ENCODE results near the gene SLC5A2.
"Not testable (repeated sequence)": the region's sequence is repeated elsewhere in the genome, so short reads cannot be mapped to it uniquely, and the experiment has no call there.

Gene SLC5A2

GRCh38 chr16:31501966-31502348 lies 19.0 kb downstream of the SLC5A2 start:
- no peak for DNase-seq

GRCh38 chr16:31502981-31503380 lies 20.1 kb downstream of the SLC5A2 start:
- no peak for DNase-seq

GRCh38 chr16:31503555-31503954 lies 20.6 kb downstream of the SLC5A2 start:
- not testable (repeated sequence) for DNase-seq

GRCh38 chr16:31504159-31504558 lies 21.2 kb downstream of the SLC5A2 start:
- no peak for DNase-seq

- no peak for DNase-seq
These were observed 22.6 kb downstream of the SLC5A2 start for GRCh38 chr16:31505483-31505882.

- no peak for DNase-seq
These were observed 24.6 kb downstream of the SLC5A2 start for GRCh38 chr16:31507617-31507928.

- peak; percentile 79 for DNase-seq
These were observed 25.2 kb downstream of the SLC5A2 start, which contains the start of gene RUSF1 for GRCh38 chr16:31507929-31508705. Gene RUSF1 (minus strand): TSS chr16:31508391. CDS start chr16:31508373, 18 bp downstream.

GRCh38 chr16:31508706-31509195 lies 25.8 kb downstream of the SLC5A2 start:
- peak; percentile 35 for DNase-seq

- DNase-seq: no peak
These were observed 30.2 kb downstream of the SLC5A2 start for GRCh38 chr16:31513126-31513525.

- DNase-seq: no peak
These were observed 31.0 kb downstream of the SLC5A2 start for GRCh38 chr16:31513884-31514283.

- no peak for DNase-seq
These were observed 35.0 kb downstream of the SLC5A2 start for GRCh38 chr16:31517800-31518402.

- peak; percentile 74 for DNase-seq
These were observed 37.0 kb downstream of the SLC5A2 start for GRCh38 chr16:31519759-31520431.

- no peak for DNase-seq
These were observed 38.4 kb downstream of the SLC5A2 start for GRCh38 chr16:31521368-31521767.

GRCh38 chr16:31522071-31522470 lies 39.1 kb downstream of the SLC5A2 start:
- no peak for DNase-seq

- not testable (repeated sequence) for DNase-seq
These were observed 40.8 kb downstream of the SLC5A2 start for GRCh38 chr16:31523768-31524167.

GRCh38 chr16:31525113-31525512 lies 42.2 kb downstream of the SLC5A2 start:
- no peak for DNase-seq

- DNase-seq: no peak
These were observed 44.9 kb downstream of the SLC5A2 start, which contains the start of gene AHSP for GRCh38 chr16:31527734-31528274. Gene AHSP (plus strand): TSS chr16:31527900. CDS start chr16:31528140, 240 bp downstream.

GRCh38 chr16:31528523-31529107 lies 45.7 kb downstream of the SLC5A2 start:
- no peak for DNase-seq

- DNase-seq: no peak
These were observed 46.4 kb downstream of the SLC5A2 start for GRCh38 chr16:31529108-31529936.

- DNase-seq: no peak
These were observed 47.0 kb downstream of the SLC5A2 start for GRCh38 chr16:31529937-31530312.

- no peak for DNase-seq
These were observed 47.5 kb downstream of the SLC5A2 start for GRCh38 chr16:31530405-31530804.

GRCh38 chr16:31531096-31531495 lies 48.2 kb downstream of the SLC5A2 start:
- DNase-seq: no peak

Measured in NCI-H1092 treated with DMSO at 0.1 percent for 48 hours (cell line).